PFSK-1 (cell line): Measurements from ENCODE around the gene COX19.

Experiments used
- POLR2AphosphoS5 ChIP-seq: IDR thresholded peaks from 2 replicates; pipeline ENCODE4 v1.6.1; 2012; ENCODE audit warnings: low read depth, mild to moderate bottlenecking, control low read depth, low read length, moderate library complexity
- SIN3A ChIP-seq: IDR thresholded peaks from 2 replicates; pipeline ENCODE4 v1.6.1; 2012; ENCODE audit warnings: mild to moderate bottlenecking, low read length, moderate library complexity, borderline replicate concordance; ENCODE audit not compliant: insufficient read depth
- TAF1 ChIP-seq: IDR thresholded peaks from 2 replicates; pipeline ENCODE4 v1.6.1; 2012; ENCODE audit warnings: low read length, control low read depth, borderline replicate concordance; ENCODE audit not compliant: insufficient read depth

GRCh38 chr7:930975-931758 is 44.2 kb downstream of the COX19 start:
- no peak for TF ChIP-seq POLR2AphosphoS5
- TF ChIP-seq SIN3A: no peak
- no peak for TF ChIP-seq TAF1
